ENCODE data around the gene CRNKL1. TPM values are rescaled to one million over a fixed set of nuclear protein-coding genes. Genes with fewer than 3 reads are reported as not detected.
"Not testable (repeated sequence)": the region's sequence is repeated elsewhere in the genome, so short reads cannot be mapped to it uniquely, and the experiment has no call there.

CRNKL1 gene
- total RNA-seq, 1 experiment from 2014 or later, result 20.4 TPM

DNA sequence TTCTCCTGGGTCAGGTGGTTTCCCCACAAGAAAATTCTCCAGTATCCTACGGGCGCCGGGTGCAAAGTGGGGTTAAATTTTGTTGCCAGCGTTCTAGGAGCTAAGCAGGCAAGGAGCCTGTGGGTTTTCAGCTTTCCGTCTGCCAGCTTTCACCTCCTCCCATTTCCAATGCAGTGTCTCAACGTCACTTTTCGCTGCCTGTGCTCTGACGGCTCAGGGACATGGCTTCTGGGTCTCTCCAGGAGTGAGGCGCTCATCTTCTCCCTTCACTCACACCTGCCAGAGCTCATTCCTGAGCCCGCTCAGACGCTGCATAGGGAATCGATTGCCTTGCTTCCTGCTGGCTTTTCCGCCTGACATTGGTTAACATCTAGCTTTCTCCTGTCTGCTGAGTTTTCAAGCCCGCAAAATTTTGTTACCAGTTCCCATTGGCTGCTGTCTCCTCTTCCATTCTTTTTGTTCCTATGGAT, 42.4 kb downstream of the CRNKL1 start:
- intact Hi-C loops (cut with micrococcal nuclease), result no loop called here
- H3K27me3 ChIP-seq (ENCODE audit: insufficient read depth, low read length), result no peaks in the 10 kb centered on the region
- no peak overlapping the region for H3K9ac ChIP-seq (ENCODE audit: low read length)
- ChIA-PET RAD21 (ENCODE audit: low non-redundant PET in 1 of 2, low total read pairs in 2 of 2, uncharacterized antibody in 2 of 2, unreplicated experiment in 2 of 2) (no interaction called here), CTCF (interaction anchor here (1.7 kb wide), 1 partner anchor 16 kb away, joined by 5 read pairs; no protein-coding TSS in a partner anchor), POLR2A (no interaction called here)
- no peak for TF ChIP-seq EZH2 (IDR thresholded peaks at IDR 0.05)
- no peak for TF ChIP-seq EGR1 (IDR thresholded peaks at IDR 0.05; ENCODE audit: low read depth)
- H3K36me3 ChIP-seq (ENCODE audit: control insufficient read depth in 1 of 2, insufficient read depth in 2 of 2, low read length in 2 of 2), result no peaks in the 10 kb centered on the region
- no peaks in the 10 kb centered on the region for H3K9me2 ChIP-seq (ENCODE audit: insufficient read depth)
- ATAC-seq (no peak), DNase-seq (ENCODE audit: low read depth, low spot score) (no peak)
- no peak overlapping the region for H3K27ac ChIP-seq (ENCODE audit: low read depth, low read length)
- peaks cover 4 to 10% of the 10 kb centered on the region in 2 experiments; a peak in 3 of 4 replicates for H3K4me1 ChIP-seq (ENCODE audit: control insufficient read depth in 1 of 2, insufficient read depth in 2 of 2, low read length in 2 of 2)
- no peak overlapping the region for H2AFZ ChIP-seq (ENCODE audit: low read depth, low read length, poor library complexity, severe bottlenecking)
- H3K4me3 ChIP-seq (replicated peaks in 1 of 2; ENCODE audit: low read depth in 1 of 2, low read length in 2 of 2), result no peak overlapping the region
- BruUV-seq (replicated peaks), result no TSS peak
- no peaks in the 10 kb centered on the region for H4K20me1 ChIP-seq (ENCODE audit: insufficient read depth)
- H3K9me3 ChIP-seq (ENCODE audit: control insufficient read depth in 1 of 2, insufficient read depth in 1 of 2, low read depth in 1 of 2, low read length in 2 of 2), result no peaks in the 10 kb centered on the region
- no peak overlapping the region for H3K4me2 ChIP-seq (ENCODE audit: low read length)
- H3K79me2 ChIP-seq (ENCODE audit: insufficient read depth, low read length), result no peaks in the 10 kb centered on the region

DNA sequence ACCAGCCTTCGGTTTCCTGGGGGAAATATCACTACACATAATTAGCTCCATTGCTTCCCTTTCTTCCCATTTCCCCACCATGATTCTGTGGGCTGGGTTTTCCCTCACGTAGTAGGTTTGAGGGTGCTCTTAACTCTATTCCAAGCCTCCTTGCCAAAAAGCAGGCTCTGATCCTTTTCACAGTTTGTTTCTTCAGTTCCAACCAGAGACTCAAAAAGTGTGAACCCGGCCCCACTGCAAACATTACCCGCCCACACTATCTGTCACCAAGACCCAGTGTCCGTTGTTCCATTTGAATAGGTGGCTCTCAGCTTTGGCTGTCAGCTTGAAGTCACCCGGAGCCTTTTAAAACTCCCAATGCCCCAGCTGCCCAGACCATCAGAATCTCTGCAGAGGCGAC, 46.9 kb downstream of the CRNKL1 start:
- ChIA-PET CTCF (interaction anchor here (1.7 kb wide), 1 partner anchor 11 kb away, joined by 6 read pairs; no protein-coding TSS in a partner anchor), RAD21 (ENCODE audit: low non-redundant PET in 1 of 2, low total read pairs in 2 of 2, uncharacterized antibody in 2 of 2, unreplicated experiment in 2 of 2) (no interaction called here), POLR2A (no interaction called here)
- BruUV-seq (replicated peaks), result no TSS peak
- H3K27ac ChIP-seq (ENCODE audit: low read depth, low read length), result no peak overlapping the region
- H3K9ac ChIP-seq (ENCODE audit: low read length), result no peak overlapping the region
- H3K9me2 ChIP-seq (ENCODE audit: insufficient read depth), result no peaks in the 10 kb centered on the region
- no peaks in the 10 kb centered on the region for H3K36me3 ChIP-seq (ENCODE audit: control insufficient read depth in 1 of 2, insufficient read depth in 2 of 2, low read length in 2 of 2)
- H4K20me1 ChIP-seq (ENCODE audit: insufficient read depth), result no peaks in the 10 kb centered on the region
- no peak for DNase-seq (ENCODE audit: low read depth, low spot score)
- no peak overlapping the region for H2AFZ ChIP-seq (ENCODE audit: low read depth, low read length, poor library complexity, severe bottlenecking)
- H3K27me3 ChIP-seq (ENCODE audit: insufficient read depth, low read length), result no peaks in the 10 kb centered on the region
- H3K79me2 ChIP-seq (ENCODE audit: insufficient read depth, low read length), result no peaks in the 10 kb centered on the region
- peaks cover 3 to 10% of the 10 kb centered on the region in 2 experiments; a peak in 2 of 4 replicates for H3K4me1 ChIP-seq (ENCODE audit: control insufficient read depth in 1 of 2, insufficient read depth in 2 of 2, low read length in 2 of 2)
- ATAC-seq, result no peak
- intact Hi-C loops (cut with micrococcal nuclease), result no loop called here
- TF ChIP-seq SRF (IDR thresholded peaks at IDR 0.05; ENCODE audit: low read depth) (no peak), ZFX (IDR thresholded peaks at IDR 0.05) (no peak), TCF7L2 (IDR thresholded peaks at IDR 0.05; ENCODE audit: borderline replicate concordance, extremely low read depth, insufficient read depth, insufficient read length) (no peak), EZH2phosphoT487 (IDR thresholded peaks at IDR 0.05; ENCODE audit: borderline replicate concordance) (no peak), ZNF274 (IDR thresholded peaks at IDR 0.05; ENCODE audit: low read depth, low read length) (no peak)
- H3K4me3 ChIP-seq (replicated peaks in 1 of 2; ENCODE audit: low read depth in 1 of 2, low read length in 2 of 2), result no peak overlapping the region
- H3K9me3 ChIP-seq (ENCODE audit: control insufficient read depth in 1 of 2, insufficient read depth in 1 of 2, low read depth in 1 of 2, low read length in 2 of 2), result no peaks in the 10 kb centered on the region
- H3K4me2 ChIP-seq (ENCODE audit: low read length), result no peak overlapping the region

DNA sequence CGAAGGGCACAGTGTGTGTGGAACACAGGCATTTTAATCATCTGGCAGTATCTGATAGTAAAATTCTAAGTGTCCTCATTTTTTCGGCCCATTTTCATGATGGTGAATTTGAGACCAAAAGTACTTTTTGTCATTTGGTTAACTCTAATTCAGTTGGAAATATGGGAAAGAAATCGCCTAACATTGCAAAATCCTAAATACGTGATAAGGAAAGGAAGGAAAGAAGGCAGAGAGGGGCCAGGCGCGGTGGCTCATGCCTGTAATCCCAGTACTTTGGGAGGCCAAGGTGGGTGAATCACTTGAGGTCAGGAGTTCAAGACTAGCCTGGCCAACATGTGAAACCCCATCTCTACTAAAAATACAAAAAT, 48.3 kb downstream of the CRNKL1 start:
- H3K9ac ChIP-seq (ENCODE audit: low read length); POLR2A ChIA-PET; H2AFZ ChIP-seq (ENCODE audit: low read depth, low read length, poor library complexity, severe bottlenecking); H3K36me3 ChIP-seq (ENCODE audit: control insufficient read depth in 1 of 2, insufficient read depth in 2 of 2, low read length in 2 of 2); H4K20me1 ChIP-seq (ENCODE audit: insufficient read depth); H3K79me2 ChIP-seq (ENCODE audit: insufficient read depth, low read length); H3K4me3 ChIP-seq (replicated peaks in 1 of 2; ENCODE audit: low read depth in 1 of 2, low read length in 2 of 2); H3K27ac ChIP-seq (ENCODE audit: low read depth, low read length); DNase-seq (ENCODE audit: low read depth, low spot score); H3K4me2 ChIP-seq (ENCODE audit: low read length); H3K9me3 ChIP-seq (ENCODE audit: control insufficient read depth in 1 of 2, insufficient read depth in 1 of 2, low read depth in 1 of 2, low read length in 2 of 2); H3K27me3 ChIP-seq (ENCODE audit: insufficient read depth, low read length); H3K9me2 ChIP-seq (ENCODE audit: insufficient read depth); RAD21 ChIA-PET (ENCODE audit: low non-redundant PET in 1 of 2, low total read pairs in 2 of 2, uncharacterized antibody in 2 of 2, unreplicated experiment in 2 of 2); intact Hi-C loops (cut with micrococcal nuclease); CTCF ChIA-PET; BruUV-seq (replicated peaks); ATAC-seq: not testable (repeated sequence)
- peaks cover 3 to 10% of the 10 kb centered on the region in 2 experiments; a peak in 2 of 4 replicates for H3K4me1 ChIP-seq (ENCODE audit: control insufficient read depth in 1 of 2, insufficient read depth in 2 of 2, low read length in 2 of 2)
